CD1c-positive myeloid dendritic cell (primary cell): ENCODE data around the gene ADAT1.
"Not testable (repeated sequence)": the region's sequence is repeated elsewhere in the genome, so short reads cannot be mapped to it uniquely, and the experiment has no call there.

Experiments used
- DNase-seq: peaks from one replicate; pipeline ENCODE4 v3.0.0-alpha.2; 2016; ENCODE audit errors: extremely low spot score

ADAT1 gene

DNA sequence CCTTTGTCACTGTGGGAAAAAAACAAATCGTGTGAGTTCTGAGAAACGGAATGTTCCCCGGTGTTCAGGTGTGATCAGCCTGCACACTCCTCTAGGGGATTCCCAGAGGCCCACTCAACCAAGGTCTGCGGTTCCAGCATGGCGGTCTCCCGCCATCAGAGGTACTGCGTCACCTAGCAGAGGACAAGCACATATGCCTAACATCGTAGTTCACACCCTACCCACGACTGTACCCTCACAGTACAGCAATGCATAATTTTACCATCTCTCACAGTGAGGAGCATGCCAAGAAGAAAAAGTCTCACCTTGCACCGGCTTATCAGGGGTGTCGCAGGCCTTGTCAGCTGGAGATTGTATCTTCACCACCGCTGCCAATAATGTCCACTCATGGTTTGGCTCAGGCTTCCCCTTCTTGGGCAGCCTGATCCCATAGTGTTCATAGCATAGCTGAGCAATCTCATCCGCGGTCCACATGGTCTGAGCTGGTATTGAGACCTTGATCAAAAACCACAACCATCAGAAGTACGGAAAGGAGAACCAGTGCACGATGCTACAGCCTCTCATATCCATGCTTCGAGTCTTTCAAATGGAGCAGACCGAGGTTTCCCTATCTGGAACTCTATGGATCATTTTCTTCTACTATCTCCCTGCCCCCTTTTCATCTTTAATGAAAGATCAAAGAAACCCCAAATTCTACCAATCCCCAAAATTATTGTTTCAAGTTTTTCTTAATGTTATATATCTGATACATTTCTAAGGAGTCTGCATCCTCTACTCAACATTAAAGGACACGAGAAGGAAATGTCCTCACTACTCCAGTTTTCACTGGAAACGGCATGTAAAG, 2.5 kb downstream of the ADAT1 start:
- DNase-seq = peak; percentile 8

DNA sequence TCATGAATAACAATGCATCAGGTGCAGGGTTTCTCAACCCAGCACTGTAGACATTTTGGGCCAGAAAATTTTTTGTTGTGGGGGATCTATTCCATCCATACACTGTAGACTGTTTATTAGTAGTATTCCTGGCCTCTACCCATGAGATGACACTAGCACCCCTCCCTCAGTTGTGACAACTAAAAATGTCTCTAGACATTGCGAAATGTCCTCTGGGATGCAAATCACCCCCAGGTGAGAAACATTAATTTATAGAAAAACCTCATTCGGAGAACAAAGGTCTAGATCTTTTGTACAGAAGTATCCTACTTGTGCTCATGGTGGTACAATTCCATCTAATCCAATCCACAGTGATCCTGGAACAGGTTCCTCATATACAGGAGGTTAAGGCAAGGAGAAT, 4.3 kb downstream of the ADAT1 start:
- DNase-seq = no peak

DNA sequence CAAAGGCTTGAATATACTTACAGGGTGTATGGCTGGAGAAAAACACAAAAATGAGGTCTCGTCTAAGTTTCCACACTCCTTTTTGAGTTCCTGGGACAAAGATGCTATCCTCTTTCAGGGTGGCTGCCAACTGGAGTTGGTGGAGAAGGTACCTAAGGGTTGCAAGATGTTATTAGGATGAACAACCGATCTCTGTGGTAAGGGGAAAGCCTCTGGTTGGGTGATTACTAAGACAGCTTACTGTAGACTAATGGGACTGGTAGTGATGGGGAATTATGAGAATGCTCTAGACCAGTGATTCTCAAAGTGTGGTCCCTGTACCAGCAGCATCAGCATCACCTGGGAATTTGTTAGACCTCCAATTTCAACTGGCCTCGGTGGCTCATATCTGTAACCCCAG, 6.0 kb downstream of the ADAT1 start:
- DNase-seq = no peak

DNA sequence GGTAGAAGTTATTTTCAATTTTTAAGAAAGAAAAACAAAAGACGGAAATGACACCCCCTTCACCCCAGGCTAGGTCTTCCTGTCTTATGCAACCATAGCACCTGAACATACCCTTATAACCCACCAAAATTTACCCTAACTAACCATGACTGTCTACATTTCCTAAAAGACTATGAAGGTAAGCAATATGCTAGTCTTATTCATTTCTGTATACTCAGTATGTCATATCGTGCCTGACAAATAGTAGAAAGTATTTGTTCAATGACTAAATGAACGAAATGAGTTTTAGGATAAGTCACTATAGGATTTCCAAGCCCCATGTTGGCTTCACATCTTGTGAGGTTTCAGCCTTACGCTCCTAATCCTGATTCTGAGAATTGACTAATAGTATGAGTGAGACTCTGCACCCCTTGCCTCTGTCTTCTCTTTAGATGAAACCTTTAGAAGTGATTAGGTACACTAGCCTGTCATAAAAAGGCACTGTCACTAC, 6.5 kb downstream of the ADAT1 start:
- DNase-seq = no peak

DNA sequence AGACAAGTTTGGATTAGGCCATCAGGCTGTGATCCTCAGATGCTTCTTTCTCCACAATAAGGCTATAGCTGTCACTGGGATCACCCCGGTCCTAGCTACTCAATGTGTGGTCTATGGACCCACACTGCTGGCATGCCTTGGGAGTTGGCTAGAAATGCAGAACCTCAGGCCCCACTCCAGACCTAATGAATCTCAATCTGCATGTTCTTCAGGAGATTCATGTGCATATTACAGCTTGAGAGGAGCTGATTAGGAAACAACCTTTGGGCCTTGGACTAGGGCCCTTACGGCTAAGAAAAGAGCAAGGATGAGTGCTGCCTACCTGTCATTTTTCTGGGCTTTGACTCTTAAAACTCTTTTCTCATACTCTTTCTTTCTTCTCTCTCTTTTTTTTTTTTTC, 7.5 kb downstream of the ADAT1 start:
- no peak for DNase-seq

DNA sequence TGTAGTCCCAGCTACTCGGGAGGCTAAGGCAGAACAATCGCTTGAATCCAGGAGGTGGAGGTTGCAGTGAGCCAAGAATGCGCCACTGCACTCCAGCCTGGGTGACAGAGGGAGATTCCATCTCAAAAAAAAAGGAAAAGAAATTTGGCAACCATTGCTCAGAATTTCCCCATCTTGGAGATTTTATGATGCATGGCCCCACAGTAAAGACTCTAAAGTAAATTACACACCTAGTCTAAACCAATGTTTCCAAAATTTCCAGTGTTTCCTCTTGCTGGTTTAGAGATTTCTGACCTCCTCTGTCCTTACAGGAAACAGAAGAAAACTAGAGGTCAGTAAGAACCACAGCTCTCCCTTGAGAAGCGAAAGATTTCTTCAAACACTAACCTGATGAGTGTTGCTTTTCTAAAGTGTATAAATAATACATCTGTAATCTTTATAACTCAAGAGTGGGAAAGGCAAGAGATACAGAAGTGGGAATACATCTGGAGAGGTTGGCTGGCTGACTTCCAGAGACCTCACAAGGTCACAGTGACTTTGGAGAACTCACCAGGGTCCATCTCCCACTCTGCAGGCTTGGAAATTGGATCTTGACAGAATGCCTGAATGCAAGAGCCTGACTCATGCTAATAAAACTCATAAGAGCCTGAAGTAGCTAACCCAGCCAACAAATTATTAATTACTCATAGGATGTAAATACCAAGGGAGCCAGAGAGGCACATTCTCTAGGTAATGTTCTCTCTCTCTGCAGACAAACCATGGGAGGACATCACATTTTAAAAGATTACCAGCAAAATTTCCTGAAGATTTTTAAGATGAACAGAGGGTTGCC, 8.8 kb downstream of the ADAT1 start:
- no peak for DNase-seq

DNA sequence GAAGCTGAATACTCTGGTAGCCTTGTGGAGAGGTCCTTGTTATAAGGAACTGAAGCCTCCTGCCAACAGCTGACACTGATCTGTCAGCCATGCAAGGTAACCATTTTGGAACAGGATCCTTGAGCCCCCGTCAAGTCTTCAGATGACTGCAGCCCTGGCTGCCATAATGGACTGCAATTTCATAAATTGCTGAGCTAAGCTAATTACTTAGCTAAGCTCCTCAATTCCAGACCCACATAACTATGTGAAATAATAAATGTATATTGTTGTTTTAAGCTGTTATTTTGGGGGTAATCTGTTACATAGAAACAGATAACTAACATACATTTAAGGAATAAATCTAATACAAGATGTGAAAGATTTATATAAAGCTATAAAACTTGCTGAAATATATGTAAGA, 16.6 kb downstream of the ADAT1 start:
- DNase-seq = no peak

DNA sequence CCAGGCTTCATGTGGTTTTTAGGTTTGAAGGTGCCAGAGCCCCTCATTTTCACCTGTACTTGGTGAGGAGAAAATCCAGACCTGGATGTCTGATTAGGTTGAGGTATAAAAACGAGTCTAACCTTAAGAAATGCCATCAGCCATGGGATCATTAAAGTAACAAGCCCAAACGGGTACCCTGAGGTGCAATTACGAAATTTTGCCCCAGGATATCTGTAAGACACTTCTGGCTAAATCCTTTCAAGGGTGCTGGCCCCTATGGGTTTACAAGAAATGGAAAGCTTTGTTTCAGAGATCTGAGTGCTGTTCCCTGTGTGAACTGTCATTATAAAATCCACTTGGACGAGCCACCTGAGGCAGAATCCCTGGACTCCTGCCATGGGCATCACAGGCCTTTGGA, 19.8 kb downstream of the ADAT1 start:
- DNase-seq = no peak

DNA sequence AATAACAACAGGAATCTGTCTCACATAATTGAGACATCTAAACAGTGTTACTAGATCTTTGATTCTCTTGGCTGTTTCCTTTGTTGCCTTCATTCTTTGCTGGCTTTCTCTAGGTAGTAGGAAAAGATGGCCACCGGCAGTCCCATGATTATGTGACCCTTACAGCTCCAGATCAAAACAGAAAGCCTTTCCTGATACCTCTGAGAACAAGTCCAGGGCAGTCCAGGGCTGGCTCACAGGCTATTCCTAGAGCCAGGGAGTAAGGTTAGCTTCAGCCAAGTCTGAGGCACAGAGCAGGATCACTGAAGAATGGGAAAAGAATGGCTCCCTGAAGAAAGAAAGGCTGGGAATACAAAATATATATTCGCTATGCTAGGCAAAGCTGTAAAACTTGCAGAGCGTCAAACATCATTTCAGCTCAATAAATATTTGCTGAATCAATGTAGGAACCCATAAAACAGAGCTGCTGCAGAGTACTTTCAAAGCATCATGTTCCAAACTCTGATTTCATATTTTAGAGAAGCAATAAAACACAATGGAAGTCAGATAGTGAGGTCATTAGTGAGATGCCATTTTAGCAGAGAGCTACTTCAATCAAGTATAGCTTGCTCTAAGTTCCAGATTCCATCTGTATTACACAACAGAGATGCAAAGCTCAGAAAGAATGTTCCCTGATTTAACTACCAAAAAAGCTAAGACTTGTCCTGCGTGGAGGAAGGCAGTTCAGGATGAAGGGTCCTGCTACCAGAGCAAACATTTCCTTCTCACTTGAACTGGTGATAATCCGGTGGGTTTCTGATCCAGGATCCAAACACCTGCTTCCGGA, 23.4 kb downstream of the ADAT1 start:
- no peak for DNase-seq

DNA sequence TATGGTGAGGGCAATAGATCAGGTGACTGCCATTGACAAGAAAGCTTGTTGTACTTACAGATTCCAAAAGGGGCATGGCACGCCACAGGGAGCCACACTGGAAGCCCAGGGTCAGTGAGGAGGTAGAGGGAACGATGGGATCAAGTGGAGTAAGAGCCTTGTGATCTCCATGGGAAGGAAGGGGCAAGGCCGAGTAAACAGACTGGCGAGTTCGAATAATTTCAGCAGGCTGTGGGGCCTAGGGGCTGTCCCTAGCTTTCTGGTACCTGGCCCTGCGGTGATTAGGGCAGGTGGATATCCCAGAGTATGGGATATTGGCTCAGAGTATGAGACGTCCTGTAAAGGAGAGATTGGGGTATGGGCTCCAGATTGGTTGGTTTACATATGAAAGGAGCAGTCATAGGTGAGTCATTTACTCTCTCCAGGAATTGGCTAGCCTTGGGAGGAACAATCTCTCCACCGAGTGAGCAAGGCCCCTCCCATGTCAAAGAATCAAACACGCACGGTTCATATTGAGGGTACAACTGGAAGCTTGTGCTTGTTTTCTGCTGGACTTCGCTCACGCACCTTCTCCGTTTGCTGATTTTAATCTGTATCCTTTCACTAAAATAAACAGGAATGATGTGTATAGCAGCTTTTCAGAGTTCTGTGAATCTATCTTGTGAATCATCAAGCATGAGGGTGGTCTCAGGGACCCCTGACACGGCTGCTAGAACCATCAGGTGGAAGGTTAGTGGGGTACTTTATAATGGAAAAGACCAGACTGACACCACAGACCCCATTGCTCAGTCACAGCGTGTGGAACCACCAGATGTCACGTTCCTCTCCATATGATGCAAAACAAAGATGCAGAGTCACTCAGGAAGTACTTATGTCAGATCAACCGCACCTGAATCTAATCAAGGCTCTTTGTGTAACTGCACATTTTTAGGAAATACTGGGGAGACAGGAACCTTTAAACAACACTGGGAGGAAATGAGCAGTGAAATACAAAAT, 29.0 kb downstream of the ADAT1 start:
- DNase-seq = no peak

DNA sequence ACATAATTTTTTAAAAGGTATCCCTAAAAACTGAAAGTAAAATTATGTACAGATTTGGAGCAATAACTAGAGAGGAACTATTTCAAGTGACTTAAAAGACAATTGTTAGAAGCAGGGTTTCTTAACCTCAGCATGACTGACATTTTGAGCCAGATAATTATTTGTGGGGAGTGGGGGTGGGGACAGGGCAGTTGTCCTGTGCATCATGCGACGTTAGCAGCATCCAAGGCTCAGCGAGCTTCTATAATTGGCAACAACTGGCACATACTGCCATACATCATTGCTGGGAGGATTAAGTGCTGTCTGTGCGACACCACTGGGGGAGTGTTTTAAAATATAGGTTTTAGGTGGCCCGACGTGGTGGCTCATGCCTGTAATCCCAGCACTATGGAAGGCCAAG, 29.8 kb downstream of the ADAT1 start:
- DNase-seq = no peak

DNA sequence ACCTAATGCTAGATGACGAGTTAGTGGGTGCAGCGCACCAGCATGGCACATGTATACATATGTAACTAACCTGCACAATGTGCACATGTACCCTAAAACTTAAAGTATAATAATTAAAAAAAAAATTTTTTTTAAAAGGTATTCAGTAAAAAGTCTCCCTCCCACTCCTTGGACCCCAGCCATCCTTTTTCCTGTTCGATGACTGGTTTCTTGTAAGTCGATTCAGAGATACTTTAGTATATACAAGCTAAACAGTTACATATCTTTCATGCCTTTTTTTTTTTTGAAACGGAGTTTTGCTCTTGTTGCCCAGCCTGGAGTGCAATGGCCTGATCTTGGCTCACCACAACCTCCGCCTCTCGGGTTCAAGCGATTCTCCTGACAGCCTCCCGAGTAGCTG, 31.2 kb downstream of the ADAT1 start:
- not testable (repeated sequence) for DNase-seq

DNA sequence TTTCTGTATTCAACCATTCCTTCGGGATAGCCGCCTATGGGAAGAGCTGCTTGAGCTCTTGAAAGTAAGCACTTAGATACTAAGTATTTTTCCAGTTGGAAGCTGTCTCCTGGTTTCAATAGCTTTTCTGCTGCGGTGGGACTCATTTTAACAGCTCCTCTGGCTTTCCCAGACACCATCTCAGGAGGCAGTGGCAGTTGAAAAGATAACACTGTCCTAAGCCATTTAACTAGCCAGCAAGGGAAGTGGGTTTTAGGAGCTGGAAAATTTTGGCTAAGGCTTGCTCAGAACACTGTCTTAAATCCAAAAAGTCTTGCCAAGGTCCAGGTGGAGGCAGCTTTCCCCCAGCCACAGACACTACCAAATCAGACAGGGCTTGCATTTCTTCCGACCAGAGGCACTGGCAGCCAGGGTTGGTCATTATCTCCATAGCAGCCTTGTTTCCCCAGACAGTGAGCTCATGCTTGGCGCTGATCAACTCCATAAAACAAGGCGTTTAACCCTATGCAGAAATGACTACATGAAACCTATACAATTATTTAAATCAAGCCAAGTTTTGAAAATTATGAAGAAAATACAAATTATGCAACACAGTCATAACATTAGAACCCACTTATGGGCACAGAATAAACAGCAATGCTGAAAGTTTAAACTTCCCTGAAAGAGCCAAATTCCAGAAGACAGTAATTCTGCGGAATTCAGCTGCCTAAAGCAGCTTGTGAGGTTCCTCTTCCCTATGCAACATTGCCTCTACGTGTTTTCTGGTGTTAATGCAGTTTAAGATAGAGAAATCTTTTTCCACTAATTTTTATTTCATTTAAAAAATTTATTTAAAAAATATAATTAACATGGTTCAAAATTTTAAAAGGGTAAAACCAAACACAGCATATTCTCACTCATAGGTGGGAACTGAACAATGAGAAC, 31.9 kb downstream of the ADAT1 start:
- DNase-seq = peak; percentile 22

DNA sequence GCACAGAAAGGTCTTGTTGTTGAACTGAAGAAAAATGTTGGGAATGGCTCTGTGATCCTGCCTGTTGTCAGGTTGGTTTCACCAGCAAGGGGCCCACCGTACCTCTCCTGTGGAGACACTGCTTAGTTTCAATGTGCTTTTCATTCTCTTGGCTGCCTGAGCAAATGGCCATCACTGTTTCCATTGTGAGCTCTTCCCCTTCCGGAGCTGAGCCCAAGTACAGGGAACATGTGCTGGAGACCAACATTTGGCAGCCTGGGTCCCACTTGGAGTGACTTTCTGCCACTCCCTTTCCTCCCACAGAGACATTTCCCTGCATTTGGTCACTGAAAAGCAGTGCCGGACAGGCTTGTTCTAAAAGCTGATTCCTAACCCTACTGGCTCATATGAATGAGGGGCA, 33.8 kb downstream of the ADAT1 start:
- DNase-seq = no peak

DNA sequence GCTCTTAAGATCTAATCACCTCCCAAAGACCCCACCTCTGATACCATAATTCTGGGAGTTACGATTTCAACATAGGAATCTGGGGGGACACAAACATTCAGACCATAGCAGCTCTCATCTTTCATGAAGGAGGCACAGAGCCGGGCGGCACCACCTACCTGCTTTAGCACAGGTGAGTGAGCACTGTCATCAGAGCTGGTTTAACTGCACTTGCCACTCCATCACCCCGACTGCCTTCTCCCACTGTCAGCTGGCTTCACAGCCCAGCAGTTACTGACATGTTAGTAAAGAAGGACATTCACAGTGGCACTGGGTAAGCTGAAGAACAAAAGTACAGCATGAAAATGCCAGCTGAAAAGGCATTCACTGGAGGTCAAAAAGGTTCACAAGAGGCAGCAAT, 34.4 kb downstream of the ADAT1 start:
- no peak for DNase-seq

DNA sequence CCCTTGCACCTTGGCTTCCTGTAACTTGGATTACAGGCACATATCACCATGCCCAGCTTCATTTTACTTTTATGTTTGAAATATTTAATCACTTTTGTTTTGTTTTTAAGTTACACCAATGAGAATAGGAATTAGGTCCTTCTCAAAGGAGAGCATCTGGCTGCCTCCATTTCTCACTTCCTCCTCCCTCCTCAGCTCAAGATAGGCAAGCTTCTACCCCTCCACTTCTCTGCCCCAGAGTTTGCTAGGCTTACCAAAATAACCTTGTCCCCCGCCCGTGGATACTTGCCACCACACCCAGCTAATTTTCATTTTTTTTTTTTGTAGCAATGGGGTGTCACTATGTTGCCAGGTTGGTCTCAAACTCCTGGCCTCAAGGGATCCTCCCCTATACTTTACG, 39.0 kb downstream of the ADAT1 start:
- peak; percentile 15 for DNase-seq

DNA sequence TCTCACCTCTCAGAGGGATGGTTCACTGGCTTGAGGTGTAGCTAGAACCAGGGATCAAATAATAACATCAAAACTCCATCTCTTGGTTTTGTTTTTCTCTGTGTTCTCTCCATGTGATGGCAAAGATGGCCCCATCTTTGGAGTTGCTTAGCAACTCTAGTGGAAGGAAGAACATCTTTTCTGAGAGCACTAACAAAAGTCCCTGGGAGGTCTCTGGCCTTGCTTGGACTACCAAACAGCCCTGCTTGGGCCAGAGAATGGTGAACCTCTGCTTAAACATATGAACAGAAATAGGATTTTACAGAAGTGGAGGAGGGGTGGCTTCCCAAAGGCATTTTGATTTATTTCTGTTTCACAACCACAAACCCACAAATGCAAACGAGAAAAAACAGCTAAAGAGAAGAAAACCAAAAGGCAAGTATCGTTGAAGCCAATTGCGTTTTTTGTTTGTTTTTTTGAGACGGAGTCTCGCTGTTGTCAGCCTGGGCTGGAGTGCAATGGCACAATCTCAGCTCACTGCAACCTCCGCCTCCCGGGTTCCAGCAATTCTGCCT, 43.7 kb downstream of the ADAT1 start:
- DNase-seq = no peak

DNA sequence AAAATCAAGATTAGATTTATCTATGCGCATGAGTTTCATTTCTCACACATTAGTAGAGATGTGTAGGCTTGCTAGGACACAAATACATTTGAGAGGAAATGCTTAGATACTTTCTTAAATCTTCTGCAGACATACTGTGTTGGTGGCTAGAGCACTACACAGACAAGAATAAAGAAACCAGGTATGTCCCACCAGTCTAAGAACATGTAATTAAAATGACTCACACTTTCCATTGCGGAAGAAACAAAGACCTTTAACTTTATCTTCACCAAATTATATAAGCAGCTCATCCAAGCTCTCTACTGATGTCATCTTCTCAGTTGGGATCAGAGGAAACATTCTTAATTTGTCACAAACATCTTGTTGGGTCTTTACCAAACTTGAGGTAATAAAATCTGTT, 44.4 kb downstream of the ADAT1 start:
- DNase-seq = no peak

DNA sequence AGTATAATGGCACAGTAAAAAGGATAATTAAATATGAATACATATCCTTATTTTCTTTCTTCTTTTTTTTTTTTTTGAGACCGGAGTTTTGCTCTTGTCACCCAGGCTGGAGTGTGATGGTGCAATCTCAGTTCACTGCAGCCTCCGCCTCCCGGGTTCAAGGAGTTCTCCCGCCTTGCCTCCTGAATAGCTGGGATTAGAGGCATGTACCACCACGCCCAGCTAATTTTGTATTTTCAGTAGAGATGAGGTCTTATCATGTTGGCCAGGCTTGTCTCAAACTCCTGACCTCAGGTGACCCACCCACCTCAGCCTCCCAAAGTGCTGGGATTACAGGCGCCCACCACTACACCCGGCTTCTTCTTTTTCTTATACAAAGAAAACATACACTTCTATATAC, 44.9 kb downstream of the ADAT1 start:
- no peak for DNase-seq
